ENCODE data around the gene MAP3K20. TPM values are rescaled to one million over a fixed set of nuclear protein-coding genes. Genes with fewer than 3 reads are reported as not detected.

The MAP3K20 gene
- total and polyA plus RNA-seq, 2 experiments from 2014 or later, result 7.6 to 9.6 TPM

- H3K4me3 Mint-ChIP-seq, result no peak overlapping the region
- no peaks in the 10 kb centered on the region for H3K9me2 ChIP-seq (ENCODE audit: insufficient read depth)
- peak overlapping the region; percentile 87; the same call in 1 of the 2 replicates for H2AFZ ChIP-seq
- DNase-seq (ENCODE audit: low spot score), result no peak
- no peak for ATAC-seq
- peaks cover 46% of the 10 kb centered on the region for H3K9me3 Mint-ChIP-seq
- no peak for TF ChIP-seq STAT1 (IDR thresholded peaks at IDR 0.05; ENCODE audit: unreplicated experiment)
- no peak for TF ChIP-seq POLR2AphosphoS5 (IDR thresholded peaks at IDR 0.05; ENCODE audit: low read depth)
- no peak for TF ChIP-seq ZNF114 (CRISPR knock-in tag; IDR thresholded peaks at IDR 0.05)
- no peak for TF ChIP-seq EZH2phosphoT487 (IDR thresholded peaks at IDR 0.05; ENCODE audit: unreplicated experiment)
- TF ChIP-seq EZH2 (IDR thresholded peaks at IDR 0.05; ENCODE audit: low read depth, unreplicated experiment), result no peak
- TF ChIP-seq REST (IDR thresholded peaks at IDR 0.05; ENCODE audit: unreplicated experiment), result no peak
- TF ChIP-seq CREB1 (CRISPR knock-in tag; IDR thresholded peaks at IDR 0.05; ENCODE audit: low read depth), result no peak
- no peak for TF ChIP-seq ZNF462 (CRISPR knock-in tag; IDR thresholded peaks at IDR 0.05)
- TF ChIP-seq ZNF331 (CRISPR knock-in tag; IDR thresholded peaks at IDR 0.05; ENCODE audit: low read depth), result no peak
- TF ChIP-seq CTCF (conservative IDR thresholded peaks at IDR 0.05; ENCODE audit: low read depth in 2 of 2), result no peak
- TF ChIP-seq JUNB (IDR thresholded peaks at IDR 0.05; ENCODE audit: unreplicated experiment), result no peak
- no peak for TF ChIP-seq ETS1 (IDR thresholded peaks at IDR 0.05)
- no peak for TF ChIP-seq NANOG (IDR thresholded peaks at IDR 0.05; ENCODE audit: borderline replicate concordance)
- H3K27me3 ChIP-seq (ENCODE audit: insufficient read depth), result no peaks in the 10 kb centered on the region
- no peaks in the 10 kb centered on the region for H3K79me2 ChIP-seq (replicated peaks; ENCODE audit: insufficient read depth)
- no peak overlapping the region for H3K27ac Mint-ChIP-seq
- no peak overlapping the region for H3K27ac ChIP-seq (ENCODE audit: low read depth)
- H3K4me3 ChIP-seq, result no peak overlapping the region
- peaks cover 32% of the 10 kb centered on the region; the same call in 2 of the 3 replicates for H3K36me3 Mint-ChIP-seq (ENCODE audit: low read depth)
- peaks cover 3% of the 10 kb centered on the region for H3K27me3 Mint-ChIP-seq (ENCODE audit: insufficient read depth, low read depth, poor library complexity)
- H3K4me2 ChIP-seq, result no peak overlapping the region
- peaks cover 10% of the 10 kb centered on the region for H3K36me3 ChIP-seq (ENCODE audit: insufficient read depth)
- no peaks in the 10 kb centered on the region for H3K4me1 ChIP-seq (ENCODE audit: insufficient read depth)
- H3F3A ChIP-seq (replicated peaks; ENCODE audit: low read depth), result no peaks in the 10 kb centered on the region
- no peaks in the 10 kb centered on the region for H3K4me1 Mint-ChIP-seq
- no peaks in the 10 kb centered on the region for H4K20me1 ChIP-seq (replicated peaks; ENCODE audit: insufficient read depth)
Observed at GRCh38 chr2:173291412-173291811, 215.8 kb downstream of the MAP3K20 start.
